ENCODE results near the gene ZFP90.

- TF ChIP-seq POLR2A (IDR thresholded peaks at IDR 0.05; ENCODE audit: low read depth, low read length), result no peak
- TF ChIP-seq POLR2AphosphoS5 (IDR thresholded peaks at IDR 0.05; ENCODE audit: low read depth, low read length), result no peak
- TF ChIP-seq PAX5 (IDR thresholded peaks at IDR 0.05; ENCODE audit: insufficient read depth, low read length, severe bottlenecking), result no peak
- no peak for TF ChIP-seq TAF1 (IDR thresholded peaks at IDR 0.05; ENCODE audit: low read depth, low read length)
Observed at GRCh38 chr16:68509381-68509780, 29.7 kb upstream of the ZFP90 start.

Data from GM12891 (cell line).